Lower leg skin (tissue), 4 donors: Measurements from ENCODE around the gene AATF. TPM values are rescaled to one million over a fixed set of nuclear protein-coding genes. Genes with fewer than 3 reads are reported as not detected.

ENCODE experiments used
- DNase-seq, 2 donors: peaks; one replicate each; pipeline ENCODE4 v3.0.0-alpha.2; 2019; ENCODE audit warnings: low spot score in 2 of 2
- H3K4me3 ChIP-seq: fragments of 200-600 bp; sonication (generic); 2 replicates; pipeline ENCODE4 v1.5.1; 2017; ENCODE audit warnings: mild to moderate bottlenecking, low read depth; ENCODE audit not compliant: poor library complexity, severe bottlenecking
- CTCF ChIP-seq, 3 donors: fragments of 450-650 bp; IDR thresholded peaks; one replicate each; pipeline ENCODE4 v1.5.1; 2016; ENCODE audit warnings: antibody characterized with exemption in 3 of 3, mild to moderate bottlenecking in 3 of 3, moderate library complexity in 2 of 3
- POLR2A ChIP-seq, 2 donors: fragments of 450-650 bp; IDR thresholded peaks; one replicate each; pipeline ENCODE4 v1.6.1; 2016 to 2017; ENCODE audit warnings: antibody characterized with exemption in 2 of 2, mild to moderate bottlenecking in 1 of 2, moderate library complexity in 1 of 2
- WGBS, 2 donors: methylation state at CpG; one replicate each; pipeline ENCODE4 v1.1.5; 2018; 5-methylcytosine and 5-hydroxymethylcytosine counted together
- intact Hi-C: fragments of 100-400 bp; cut with DNase I; formaldehyde crosslinking; loops from one replicate; pipeline ENCODE4 v1.15.0; 2023; ENCODE audit warnings: low total_unique reads
- total RNA-seq, 4 donors: library from RNA; depleted of rRNA; stranded (reverse); fragments of >200 nt; gene quantifications; one replicate each; pipeline ENCODE4 v1.1.0, GENCODE V29; 2016

Gene AATF
- total RNA-seq, 4 donors from 2014 or later: 32.1 to 64.4 (median 50.6) TPM

- intact Hi-C loops: no loop called here
- WGBS, 2 donors: 69 to 84% methylated on average over 5 of the region's 5 CpGs
- H3K4me3 ChIP-seq: no peak overlapping the region
- DNase-seq: no peak
- TF ChIP-seq POLR2A (IDR thresholded peaks at IDR 0.05): no peak
- no peak for TF ChIP-seq CTCF (IDR thresholded peaks at IDR 0.05)
These were observed 38.2 kb upstream of the AATF start for GRCh38 chr17:36910513-36910912.

GRCh38 chr17:36911001-36911400 lies 37.8 kb upstream of the AATF start:
- no peak overlapping the region for H3K4me3 ChIP-seq
- intact Hi-C loops: no loop called here
- WGBS, 2 donors: 42 to 64% methylated on average over 3 of the region's 3 CpGs
- no peak for DNase-seq
- no peak for TF ChIP-seq CTCF (IDR thresholded peaks at IDR 0.05)

- intact Hi-C loops: no loop called here
- TF ChIP-seq CTCF (IDR thresholded peaks at IDR 0.05) (no peak), POLR2A (IDR thresholded peaks at IDR 0.05) (no peak)
- WGBS, 2 donors: 48 to 51% methylated on average over 5 of the region's 5 CpGs
- H3K4me3 ChIP-seq: no peak overlapping the region
- no peak for DNase-seq
These were observed 35.6 kb upstream of the AATF start for GRCh38 chr17:36913132-36913531.

GRCh38 chr17:36918211-36918691 lies 30.5 kb upstream of the AATF start:
- no peak overlapping the region for H3K4me3 ChIP-seq
- no peak for DNase-seq
- no peak for TF ChIP-seq POLR2A (IDR thresholded peaks at IDR 0.05)
- TF ChIP-seq CTCF (IDR thresholded peaks at IDR 0.05): no peak
- intact Hi-C loops: no loop called here
- 45 to 60% methylated on average over 3 of the region's 3 CpGs for WGBS, 2 donors

GRCh38 chr17:36919407-36919968 lies 29.3 kb upstream of the AATF start:
- 75 to 83% methylated on average over 7 of the region's 7 CpGs for WGBS, 2 donors
- TF ChIP-seq POLR2A (IDR thresholded peaks at IDR 0.05) (no peak), CTCF (IDR thresholded peaks at IDR 0.05) (no peak)
- DNase-seq: no peak
- intact Hi-C loops: no loop called here
- no peak overlapping the region for H3K4me3 ChIP-seq
